ENCODE data around the gene OR11A1.

OR11A1 gene

DNA sequence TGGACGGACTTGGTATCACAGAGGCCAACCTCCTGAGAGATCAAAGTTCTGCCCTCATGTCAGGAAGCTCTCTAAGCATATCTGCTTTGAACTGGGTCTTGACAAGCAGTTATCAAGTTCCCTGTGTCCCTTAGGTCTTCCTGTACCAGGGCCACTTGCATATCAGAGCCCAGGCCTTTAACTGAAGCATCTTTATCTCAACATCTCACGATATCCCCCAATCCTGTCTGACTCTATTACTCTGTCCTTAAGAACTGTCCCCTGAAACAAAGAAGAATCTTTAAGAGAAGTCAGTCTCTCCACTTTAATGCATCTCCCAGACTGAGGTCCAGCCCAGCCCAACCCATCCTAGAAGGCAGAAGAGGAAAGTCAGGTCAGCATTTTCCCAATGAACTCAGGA, 22.7 kb upstream of the OR11A1 start:
- H3K9me3 ChIP-seq (ENCODE audit: control insufficient read depth in 1 of 2, low read length in 2 of 2), result no peaks in the 10 kb centered on the region
- H3K36me3 ChIP-seq (ENCODE audit: control insufficient read depth in 1 of 2, insufficient read depth in 2 of 2, low read length in 2 of 2), result no peaks in the 10 kb centered on the region
- no peaks in the 10 kb centered on the region for H3K4me1 ChIP-seq (ENCODE audit: control insufficient read depth in 1 of 2, insufficient read depth in 2 of 2, low read length in 2 of 2)
- H3K4me3 ChIP-seq (ENCODE audit: low read depth in 1 of 2, low read length in 2 of 2), result no peak overlapping the region
- no peaks in the 10 kb centered on the region for H3K27me3 ChIP-seq (ENCODE audit: low read depth, low read length)
- no peak overlapping the region for H3K27ac ChIP-seq (ENCODE audit: low read length)

DNA sequence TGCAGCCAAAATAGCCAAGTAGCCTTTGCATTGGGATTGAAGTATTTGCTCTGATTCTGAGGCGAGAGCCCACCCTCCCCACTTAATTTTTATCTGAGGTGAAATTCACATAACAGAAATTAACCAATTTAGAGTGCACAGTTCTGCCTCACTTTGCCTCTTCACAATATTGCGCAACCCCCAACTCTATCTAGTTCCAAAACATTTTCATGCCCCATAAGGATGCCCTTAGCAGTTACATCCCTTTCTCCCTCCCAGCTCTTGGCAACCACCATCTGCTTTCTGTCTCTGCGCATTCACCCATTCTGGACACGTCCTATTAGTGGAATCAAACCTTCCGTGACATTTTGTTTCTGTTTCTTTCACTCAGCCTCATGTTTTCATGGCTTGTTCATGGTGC, 21.9 kb upstream of the OR11A1 start:
- H3K27me3 ChIP-seq (ENCODE audit: low read depth, low read length), result no peaks in the 10 kb centered on the region
- no peaks in the 10 kb centered on the region for H3K9me3 ChIP-seq (ENCODE audit: control insufficient read depth in 1 of 2, low read length in 2 of 2)
- H3K4me1 ChIP-seq (ENCODE audit: control insufficient read depth in 1 of 2, insufficient read depth in 2 of 2, low read length in 2 of 2), result no peaks in the 10 kb centered on the region
- no peak overlapping the region for H3K27ac ChIP-seq (ENCODE audit: low read length)
- H3K4me3 ChIP-seq (ENCODE audit: low read depth in 1 of 2, low read length in 2 of 2), result no peak overlapping the region
- H3K36me3 ChIP-seq (ENCODE audit: control insufficient read depth in 1 of 2, insufficient read depth in 2 of 2, low read length in 2 of 2), result no peaks in the 10 kb centered on the region

DNA sequence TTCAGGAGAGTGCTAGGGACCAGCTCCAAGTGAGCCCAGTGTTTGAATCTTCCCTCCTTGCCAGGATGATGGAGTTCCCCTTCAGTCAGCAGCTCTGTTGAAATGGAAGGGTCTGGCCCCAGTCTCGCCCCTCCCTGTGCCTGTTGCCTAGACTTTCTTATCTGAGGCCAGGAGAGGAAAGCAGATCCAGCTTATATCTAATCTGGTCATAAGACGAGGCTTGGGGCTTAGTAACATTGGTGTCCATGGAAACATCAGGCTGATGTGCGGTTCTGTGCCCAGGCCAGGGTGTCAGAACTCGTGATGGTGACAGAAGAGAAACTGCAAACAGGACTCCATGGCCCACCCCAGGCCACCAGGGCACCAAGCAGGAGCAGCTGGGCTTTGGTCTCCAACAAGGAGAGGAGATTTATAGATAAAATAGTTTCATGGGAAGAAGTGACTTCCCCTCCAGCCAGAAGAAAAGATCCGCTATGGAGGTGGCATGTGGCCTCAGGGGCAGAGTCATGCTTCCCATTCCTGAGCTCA, 21.1 kb upstream of the OR11A1 start:
- H3K27ac ChIP-seq (ENCODE audit: low read length), result no peak overlapping the region
- H3K36me3 ChIP-seq (ENCODE audit: control insufficient read depth in 1 of 2, insufficient read depth in 2 of 2, low read length in 2 of 2), result no peaks in the 10 kb centered on the region
- H3K27me3 ChIP-seq (ENCODE audit: low read depth, low read length), result no peaks in the 10 kb centered on the region
- no peaks in the 10 kb centered on the region for H3K9me3 ChIP-seq (ENCODE audit: control insufficient read depth in 1 of 2, low read length in 2 of 2)
- no peak overlapping the region for H3K4me3 ChIP-seq (ENCODE audit: low read depth in 1 of 2, low read length in 2 of 2)
- no peaks in the 10 kb centered on the region for H3K4me1 ChIP-seq (ENCODE audit: control insufficient read depth in 1 of 2, insufficient read depth in 2 of 2, low read length in 2 of 2)

- H3K4me3 ChIP-seq (ENCODE audit: low read depth in 1 of 2, low read length in 2 of 2), result no peak overlapping the region
- no peaks in the 10 kb centered on the region for H3K27me3 ChIP-seq (ENCODE audit: low read depth, low read length)
- no peaks in the 10 kb centered on the region for H3K4me1 ChIP-seq (ENCODE audit: control insufficient read depth in 1 of 2, insufficient read depth in 2 of 2, low read length in 2 of 2)
- no peaks in the 10 kb centered on the region for H3K36me3 ChIP-seq (ENCODE audit: control insufficient read depth in 1 of 2, insufficient read depth in 2 of 2, low read length in 2 of 2)
- no peak overlapping the region for H3K27ac ChIP-seq (ENCODE audit: low read length)
- no peaks in the 10 kb centered on the region for H3K9me3 ChIP-seq (ENCODE audit: control insufficient read depth in 1 of 2, low read length in 2 of 2)
Observed at GRCh38 chr6:29474996-29475395, 18.1 kb upstream of the OR11A1 start.

DNA sequence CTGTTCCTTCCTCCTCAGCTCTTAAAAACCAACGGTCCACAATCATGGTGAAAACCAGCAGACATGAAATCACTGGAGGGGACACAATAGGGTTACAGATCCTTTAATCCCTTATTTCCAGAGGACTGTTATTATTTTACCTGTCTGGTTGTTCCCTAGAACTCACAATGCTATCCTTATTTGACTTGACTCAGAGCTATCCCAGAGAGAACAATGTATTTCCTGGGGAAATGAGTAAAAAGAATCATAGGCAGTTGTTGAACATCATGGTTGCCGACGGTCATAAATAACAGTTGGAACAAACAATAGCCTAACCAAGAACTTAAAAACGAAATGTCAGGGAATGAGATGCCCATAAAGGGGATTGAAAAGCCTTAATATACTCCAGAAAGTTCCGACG, 9.4 kb upstream of the OR11A1 start:
- Histone ChIP-seq H3K4me3 (ENCODE audit: low read depth in 1 of 2, low read length in 2 of 2) (no peak overlapping the region), H3K9me3 (ENCODE audit: control insufficient read depth in 1 of 2, low read length in 2 of 2) (no peaks in the 10 kb centered on the region), H3K27me3 (ENCODE audit: low read depth, low read length) (no peaks in the 10 kb centered on the region), H3K4me1 (ENCODE audit: control insufficient read depth in 1 of 2, insufficient read depth in 2 of 2, low read length in 2 of 2) (no peaks in the 10 kb centered on the region), H3K36me3 (ENCODE audit: control insufficient read depth in 1 of 2, insufficient read depth in 2 of 2, low read length in 2 of 2) (no peaks in the 10 kb centered on the region), H3K27ac (ENCODE audit: low read length) (no peak overlapping the region)

GRCh38 chr6:29465801-29466200, 8.9 kb upstream of the OR11A1 start:
- Histone ChIP-seq H3K27ac (ENCODE audit: low read length) (no peak overlapping the region), H3K4me3 (ENCODE audit: low read depth in 1 of 2, low read length in 2 of 2) (no peak overlapping the region), H3K4me1 (ENCODE audit: control insufficient read depth in 1 of 2, insufficient read depth in 2 of 2, low read length in 2 of 2) (no peaks in the 10 kb centered on the region), H3K27me3 (ENCODE audit: low read depth, low read length) (no peaks in the 10 kb centered on the region), H3K36me3 (ENCODE audit: control insufficient read depth in 1 of 2, insufficient read depth in 2 of 2, low read length in 2 of 2) (no peaks in the 10 kb centered on the region), H3K9me3 (ENCODE audit: control insufficient read depth in 1 of 2, low read length in 2 of 2) (no peaks in the 10 kb centered on the region)

DNA sequence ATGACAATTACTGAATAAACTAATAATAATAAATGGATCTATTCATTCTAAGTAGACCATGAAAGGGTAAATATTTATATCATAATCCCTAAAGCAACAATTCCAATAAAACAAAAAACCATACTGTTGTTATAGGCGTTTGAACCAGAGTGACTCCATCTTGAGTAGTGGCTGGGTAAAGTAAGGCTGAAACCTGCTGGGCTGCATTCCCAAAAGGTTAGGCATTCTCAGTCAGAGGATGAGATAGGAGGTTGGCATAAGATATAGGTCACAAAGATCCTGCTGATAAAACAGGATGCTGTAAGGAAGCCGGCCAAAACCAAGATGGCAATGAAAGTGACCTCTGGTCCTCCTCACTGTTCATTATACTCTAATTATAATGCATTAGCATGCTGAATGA, 8.4 kb upstream of the OR11A1 start:
- Histone ChIP-seq H3K4me1 (ENCODE audit: control insufficient read depth in 1 of 2, insufficient read depth in 2 of 2, low read length in 2 of 2) (no peaks in the 10 kb centered on the region), H3K27ac (ENCODE audit: low read length) (no peak overlapping the region), H3K4me3 (ENCODE audit: low read depth in 1 of 2, low read length in 2 of 2) (no peak overlapping the region), H3K9me3 (ENCODE audit: control insufficient read depth in 1 of 2, low read length in 2 of 2) (no peaks in the 10 kb centered on the region), H3K27me3 (ENCODE audit: low read depth, low read length) (no peaks in the 10 kb centered on the region), H3K36me3 (ENCODE audit: control insufficient read depth in 1 of 2, insufficient read depth in 2 of 2, low read length in 2 of 2) (no peaks in the 10 kb centered on the region)

DNA sequence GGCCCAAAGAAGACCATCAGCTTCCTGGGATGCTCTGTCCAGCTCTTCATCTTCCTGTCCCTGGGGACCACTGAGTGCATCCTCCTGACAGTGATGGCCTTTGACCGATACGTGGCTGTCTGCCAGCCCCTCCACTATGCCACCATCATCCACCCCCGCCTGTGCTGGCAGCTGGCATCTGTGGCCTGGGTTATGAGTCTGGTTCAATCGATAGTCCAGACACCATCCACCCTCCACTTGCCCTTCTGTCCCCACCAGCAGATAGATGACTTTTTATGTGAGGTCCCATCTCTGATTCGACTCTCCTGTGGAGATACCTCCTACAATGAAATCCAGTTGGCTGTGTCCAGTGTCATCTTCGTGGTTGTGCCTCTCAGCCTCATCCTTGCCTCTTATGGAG, 5.2 kb upstream of the OR11A1 start:
- H3K27ac ChIP-seq (ENCODE audit: low read length), result no peak overlapping the region
- no peak overlapping the region for H3K4me3 ChIP-seq (ENCODE audit: low read depth in 1 of 2, low read length in 2 of 2)
- H3K4me1 ChIP-seq (ENCODE audit: control insufficient read depth in 1 of 2, insufficient read depth in 2 of 2, low read length in 2 of 2), result no peaks in the 10 kb centered on the region
- H3K9me3 ChIP-seq (ENCODE audit: control insufficient read depth in 1 of 2, low read length in 2 of 2), result no peaks in the 10 kb centered on the region
- H3K27me3 ChIP-seq (ENCODE audit: low read depth, low read length), result no peaks in the 10 kb centered on the region
- H3K36me3 ChIP-seq (ENCODE audit: control insufficient read depth in 1 of 2, insufficient read depth in 2 of 2, low read length in 2 of 2), result no peaks in the 10 kb centered on the region

- Histone ChIP-seq H3K4me1 (ENCODE audit: control insufficient read depth in 1 of 2, insufficient read depth in 2 of 2, low read length in 2 of 2) (no peaks in the 10 kb centered on the region), H3K9me3 (ENCODE audit: control insufficient read depth in 1 of 2, low read length in 2 of 2) (no peaks in the 10 kb centered on the region), H3K27me3 (ENCODE audit: low read depth, low read length) (no peaks in the 10 kb centered on the region), H3K36me3 (ENCODE audit: control insufficient read depth in 1 of 2, insufficient read depth in 2 of 2, low read length in 2 of 2) (no peaks in the 10 kb centered on the region), H3K4me3 (ENCODE audit: low read depth in 1 of 2, low read length in 2 of 2) (no peak overlapping the region), H3K27ac (ENCODE audit: low read length) (no peak overlapping the region)
Observed at GRCh38 chr6:29461021-29461814, 4.3 kb upstream of the OR11A1 start.

- no peaks in the 10 kb centered on the region for H3K4me1 ChIP-seq (ENCODE audit: control insufficient read depth in 1 of 2, insufficient read depth in 2 of 2, low read length in 2 of 2)
- no peak overlapping the region for H3K27ac ChIP-seq (ENCODE audit: low read length)
- H3K27me3 ChIP-seq (ENCODE audit: low read depth, low read length), result no peaks in the 10 kb centered on the region
- no peaks in the 10 kb centered on the region for H3K36me3 ChIP-seq (ENCODE audit: control insufficient read depth in 1 of 2, insufficient read depth in 2 of 2, low read length in 2 of 2)
- peaks cover 0 to 2% of the 10 kb centered on the region in 2 donors for H3K9me3 ChIP-seq (ENCODE audit: control insufficient read depth in 1 of 2, low read length in 2 of 2)
- no peak overlapping the region for H3K4me3 ChIP-seq (ENCODE audit: low read depth in 1 of 2, low read length in 2 of 2)
Observed at GRCh38 chr6:29451471-29452193, 5.2 kb downstream of the OR11A1 start.

- Histone ChIP-seq H3K9me3 (ENCODE audit: control insufficient read depth in 1 of 2, low read length in 2 of 2) (peaks cover 0 to 2% of the 10 kb centered on the region in 2 donors), H3K4me1 (ENCODE audit: control insufficient read depth in 1 of 2, insufficient read depth in 2 of 2, low read length in 2 of 2) (no peaks in the 10 kb centered on the region), H3K36me3 (ENCODE audit: control insufficient read depth in 1 of 2, insufficient read depth in 2 of 2, low read length in 2 of 2) (no peaks in the 10 kb centered on the region), H3K4me3 (ENCODE audit: low read depth in 1 of 2, low read length in 2 of 2) (no peak overlapping the region), H3K27ac (ENCODE audit: low read length) (no peak overlapping the region), H3K27me3 (ENCODE audit: low read depth, low read length) (no peaks in the 10 kb centered on the region)
Observed at GRCh38 chr6:29447670-29448069, 9.2 kb downstream of the OR11A1 start.

Measured in muscle layer of duodenum (tissue), 2 donors.